ENCODE measurements around the gene SLCO2A1.

DNA sequence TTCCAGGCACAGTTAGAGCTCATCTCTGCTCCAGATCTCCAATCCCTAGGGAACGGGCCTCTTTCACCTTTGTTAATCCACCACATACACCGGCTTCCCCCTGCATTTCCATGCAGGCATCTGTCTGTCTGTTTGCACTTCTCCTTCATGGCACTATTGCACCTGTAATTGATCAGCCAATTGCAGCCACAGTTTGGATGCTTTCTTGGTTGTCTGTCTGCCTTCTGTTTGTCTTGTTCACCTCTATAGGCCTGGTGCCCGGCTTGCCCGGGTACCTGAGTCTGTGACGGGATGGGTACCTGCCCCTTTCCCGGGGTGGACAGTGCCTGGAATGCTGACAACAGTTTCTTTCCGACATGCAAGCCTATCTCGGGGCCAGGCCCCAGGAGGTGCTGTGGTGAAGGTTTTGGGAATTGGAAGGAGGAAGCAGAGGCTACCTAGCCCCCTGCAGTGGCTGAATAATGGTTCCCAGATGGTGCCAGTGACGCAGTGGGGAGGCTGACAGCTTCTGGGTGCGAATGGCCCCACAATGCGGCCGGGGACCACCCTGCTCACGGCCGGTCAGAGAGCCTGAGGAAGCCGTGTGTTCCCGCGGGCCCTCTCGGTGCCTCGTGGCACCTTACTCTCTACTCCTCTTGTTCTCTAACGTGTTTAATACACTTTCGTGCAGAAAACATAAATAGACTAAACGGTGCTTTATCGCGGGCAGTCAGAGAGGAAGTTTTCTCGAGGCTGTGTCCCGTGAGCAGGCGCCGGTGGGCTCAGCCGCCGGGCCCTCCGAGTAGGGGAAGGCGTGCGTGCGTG lies 102.8 kb downstream of the SLCO2A1 start:
- TF ChIP-seq SUZ12 (IDR thresholded peaks at IDR 0.05) (no peak), LEF1 (IDR thresholded peaks at IDR 0.05; ENCODE audit: borderline replicate concordance) (no peak), HDGF (IDR thresholded peaks at IDR 0.05; ENCODE audit: borderline replicate concordance) (no peak), BHLHE40 (IDR thresholded peaks at IDR 0.05; ENCODE audit: borderline replicate concordance) (no peak), TARDBP (IDR thresholded peaks at IDR 0.05) (no peak)
- TF ChIP-seq, protein P1, sequence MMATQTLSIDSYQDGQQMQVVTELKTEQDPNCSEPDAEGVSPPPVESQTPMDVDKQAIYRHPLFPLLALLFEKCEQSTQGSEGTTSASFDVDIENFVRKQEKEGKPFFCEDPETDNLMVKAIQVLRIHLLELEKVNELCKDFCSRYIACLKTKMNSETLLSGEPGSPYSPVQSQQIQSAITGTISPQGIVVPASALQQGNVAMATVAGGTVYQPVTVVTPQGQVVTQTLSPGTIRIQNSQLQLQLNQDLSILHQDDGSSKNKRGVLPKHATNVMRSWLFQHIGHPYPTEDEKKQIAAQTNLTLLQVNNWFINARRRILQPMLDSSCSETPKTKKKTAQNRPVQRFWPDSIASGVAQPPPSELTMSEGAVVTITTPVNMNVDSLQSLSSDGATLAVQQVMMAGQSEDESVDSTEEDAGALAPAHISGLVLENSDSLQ (IDR thresholded peaks at IDR 0.05): no peak

Data from HEK293T (cell line).